Activated CD4-positive, alpha-beta T cell treated with anti-CD3 and anti-CD28 coated beads, Interleukin-2, amount 10 ng/mL, durations not matched to agents 24 days and 14 days (primary cell): ENCODE measurements around the gene MID1IP1. TPM values are rescaled to one million over a fixed set of nuclear protein-coding genes. Genes with fewer than 3 reads are reported as not detected.
A peak's percentile ranks its signal among the peaks of the same experiment; 100 is the strongest.

Experiments used
- DNase-seq: peaks from one replicate; pipeline ENCODE4 v3.0.0; 2022
- H3K27ac Mint-ChIP-seq: one replicate; pipeline ENCODE4 v1.8.0; 2022; ENCODE audit warnings: mild to moderate bottlenecking, mixed read lengths
- H3K27me3 Mint-ChIP-seq: one replicate; pipeline ENCODE4 v1.8.0; 2022; ENCODE audit warnings: mixed read lengths
- H3K36me3 Mint-ChIP-seq: one replicate; pipeline ENCODE4 v1.8.0; 2022; ENCODE audit warnings: low read depth, mild to moderate bottlenecking, mixed read lengths
- H3K4me1 Mint-ChIP-seq: one replicate; pipeline ENCODE4 v1.8.0; 2021; ENCODE audit warnings: mixed read lengths
- H3K4me3 Mint-ChIP-seq: one replicate; pipeline ENCODE4 v1.8.0; 2022; ENCODE audit warnings: mild to moderate bottlenecking, moderate library complexity, mixed read lengths
- H3K9me3 Mint-ChIP-seq: one replicate; pipeline ENCODE4 v1.8.0; 2021; ENCODE audit warnings: mixed read lengths
- intact Hi-C: fragments of 100-400 bp; cut with micrococcal nuclease; formaldehyde crosslinking; loops from one replicate; pipeline ENCODE4 v1.15.1; 2023
- total RNA-seq: library from RNA; stranded (reverse); gene quantifications from 2 replicates; pipeline ENCODE4 v1.2.3, GENCODE V29; 2022

The MID1IP1 gene
- total RNA-seq, 1 donor from 2014 or later, result 108 TPM

DNA sequence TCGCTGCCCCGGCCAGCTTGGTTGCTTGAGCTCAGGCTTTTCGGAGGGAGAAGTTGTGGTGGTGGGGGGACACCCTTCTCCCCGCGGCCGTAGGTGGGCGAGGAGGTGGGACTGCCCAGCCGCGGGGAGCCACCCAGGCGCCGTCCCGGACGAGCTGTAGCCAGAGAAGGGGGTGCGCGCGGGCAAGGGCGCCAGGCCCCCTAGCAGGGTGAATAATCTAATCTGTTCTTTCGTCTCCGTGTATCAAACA is 3.1 kb downstream of the MID1IP1 start:
- Mint-ChIP-seq H3K4me3 (peak overlapping the region; percentile 96), H3K4me1 (peaks cover 16% of the 10 kb centered on the region), H3K27me3 (no peaks in the 10 kb centered on the region), H3K9me3 (no peaks in the 10 kb centered on the region), H3K36me3 (peaks cover 46% of the 10 kb centered on the region), H3K27ac (peak overlapping the region; percentile 99)
- DNase-seq, result no peak
- intact Hi-C loops, result loop anchor here (1.0 to 10.0 kb wide), 9 partner anchors 180 to 1930 kb away; partner anchors contain the start of genes BCOR, CXorf38 and MED14

DNA sequence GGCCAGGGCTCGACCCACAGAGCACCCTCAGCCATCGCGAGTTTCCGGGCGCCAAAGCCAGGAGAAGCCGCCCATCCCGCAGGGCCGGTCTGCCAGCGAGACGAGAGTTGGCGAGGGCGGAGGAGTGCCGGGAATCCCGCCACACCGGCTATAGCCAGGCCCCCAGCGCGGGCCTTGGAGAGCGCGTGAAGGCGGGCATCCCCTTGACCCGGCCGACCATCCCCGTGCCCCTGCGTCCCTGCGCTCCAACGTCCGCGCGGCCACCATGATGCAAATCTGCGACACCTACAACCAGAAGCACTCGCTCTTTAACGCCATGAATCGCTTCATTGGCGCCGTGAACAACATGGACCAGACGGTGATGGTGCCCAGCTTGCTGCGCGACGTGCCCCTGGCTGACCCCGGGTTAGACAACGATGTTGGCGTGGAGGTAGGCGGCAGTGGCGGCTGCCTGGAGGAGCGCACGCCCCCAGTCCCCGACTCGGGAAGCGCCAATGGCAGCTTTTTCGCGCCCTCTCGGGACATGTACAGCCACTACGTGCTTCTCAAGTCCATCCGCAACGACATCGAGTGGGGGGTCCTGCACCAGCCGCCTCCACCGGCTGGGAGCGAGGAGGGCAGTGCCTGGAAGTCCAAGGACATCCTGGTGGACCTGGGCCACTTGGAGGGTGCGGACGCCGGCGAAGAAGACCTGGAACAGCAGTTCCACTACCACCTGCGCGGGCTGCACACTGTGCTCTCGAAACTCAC is 3.6 kb downstream of the MID1IP1 start:
- Mint-ChIP-seq H3K36me3 (peaks cover 48% of the 10 kb centered on the region), H3K27me3 (no peaks in the 10 kb centered on the region), H3K4me1 (peaks cover 20% of the 10 kb centered on the region), H3K27ac (peak overlapping the region; percentile 99), H3K9me3 (no peaks in the 10 kb centered on the region), H3K4me3 (peak overlapping the region; percentile 96)
- DNase-seq, result peak; percentile 76
- intact Hi-C loops, result loop anchor here (1.0 to 10.0 kb wide), 10 partner anchors 180 to 1930 kb away; partner anchors contain the start of genes BCOR, CXorf38 and MED14

DNA sequence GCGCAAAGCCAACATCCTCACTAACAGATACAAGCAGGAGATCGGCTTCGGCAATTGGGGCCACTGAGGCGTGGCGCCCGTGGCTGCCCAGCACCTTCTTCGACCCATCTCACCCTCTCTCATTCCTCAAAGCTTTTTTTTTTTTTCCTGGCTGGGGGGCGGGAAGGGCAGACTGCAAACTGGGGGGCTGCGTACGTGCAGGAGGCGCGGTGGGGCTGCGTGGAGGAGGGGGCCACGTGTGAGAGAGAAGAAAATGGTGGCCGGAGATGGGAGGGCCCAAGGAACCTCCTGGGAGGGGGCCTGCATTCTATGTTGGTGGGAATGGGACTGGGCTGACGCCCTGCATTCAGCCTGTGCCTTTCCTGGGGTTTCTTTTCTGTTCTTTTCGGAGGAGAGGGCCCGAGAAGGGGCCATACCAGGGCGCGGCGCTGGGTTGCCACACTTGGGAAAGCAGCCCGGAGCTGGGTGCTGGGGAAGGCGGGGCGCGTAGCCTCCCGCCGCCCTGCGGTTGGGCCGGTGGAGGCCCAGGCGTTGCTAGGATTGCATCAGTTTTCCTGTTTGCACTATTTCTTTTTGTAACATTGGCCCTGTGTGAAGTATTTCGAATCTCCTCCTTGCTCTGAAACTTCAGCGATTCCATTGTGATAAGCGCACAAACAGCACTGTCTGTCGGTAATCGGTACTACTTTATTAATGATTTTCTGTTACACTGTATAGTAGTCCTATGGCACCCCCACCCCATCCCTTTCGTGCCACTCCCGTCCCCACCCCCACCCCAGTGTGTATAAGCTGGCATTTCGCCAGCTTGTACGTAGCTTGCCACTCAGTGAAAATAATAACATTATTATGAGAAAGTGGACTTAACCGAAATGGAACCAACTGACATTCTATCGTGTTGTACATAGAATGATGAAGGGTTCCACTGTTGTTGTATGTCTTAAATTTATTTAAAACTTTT is 4.5 kb downstream of the MID1IP1 start:
- peak overlapping the region; percentile 99 for H3K27ac Mint-ChIP-seq
- peaks cover 46% of the 10 kb centered on the region for H3K36me3 Mint-ChIP-seq
- intact Hi-C loops, result loop anchor here (5.0 to 10.0 kb wide), 5 partner anchors 179 to 1929 kb away; partner anchors contain the start of genes BCOR and MED14
- H3K27me3 Mint-ChIP-seq, result no peaks in the 10 kb centered on the region
- H3K9me3 Mint-ChIP-seq, result no peaks in the 10 kb centered on the region
- H3K4me1 Mint-ChIP-seq, result peaks cover 21% of the 10 kb centered on the region
- H3K4me3 Mint-ChIP-seq, result peak overlapping the region; percentile 96
- DNase-seq, result peak; percentile 90

DNA sequence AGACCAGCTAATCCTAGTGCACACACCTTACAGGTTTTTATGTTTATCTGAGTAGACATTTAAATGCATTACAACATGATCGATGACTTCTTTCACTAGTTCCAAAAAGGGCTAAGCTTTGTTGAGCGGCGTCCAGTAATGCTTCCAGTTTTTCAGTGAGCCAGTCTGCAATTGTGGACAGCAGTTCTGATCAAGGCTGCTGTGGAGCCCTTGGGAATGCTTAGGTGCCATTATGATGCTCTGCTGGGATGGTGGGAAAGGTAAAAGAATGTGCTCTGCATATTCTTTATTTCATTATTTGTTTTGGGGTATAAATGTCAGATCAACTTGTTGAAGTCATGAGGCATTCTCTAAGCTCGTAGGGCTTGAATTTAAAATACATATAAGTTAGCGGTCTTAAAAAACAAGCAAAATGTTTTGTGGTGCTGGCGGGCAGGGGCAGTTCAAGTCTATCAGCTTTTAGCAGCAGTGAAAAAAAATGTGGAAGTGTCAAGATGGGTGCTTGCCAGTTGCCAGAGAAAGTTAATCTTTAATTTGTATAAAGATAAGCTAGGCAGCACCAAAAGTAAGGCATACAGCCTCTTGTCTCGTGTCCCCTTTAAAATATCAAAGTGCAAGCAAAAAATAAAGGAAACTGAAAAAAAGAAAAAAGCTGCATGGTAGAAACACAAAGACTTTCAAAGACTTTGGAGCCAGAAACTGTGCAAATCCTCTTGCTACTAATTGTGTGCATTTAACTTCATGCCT is 5.8 kb downstream of the MID1IP1 start:
- peak overlapping the region; percentile 93 for H3K27ac Mint-ChIP-seq

DNA sequence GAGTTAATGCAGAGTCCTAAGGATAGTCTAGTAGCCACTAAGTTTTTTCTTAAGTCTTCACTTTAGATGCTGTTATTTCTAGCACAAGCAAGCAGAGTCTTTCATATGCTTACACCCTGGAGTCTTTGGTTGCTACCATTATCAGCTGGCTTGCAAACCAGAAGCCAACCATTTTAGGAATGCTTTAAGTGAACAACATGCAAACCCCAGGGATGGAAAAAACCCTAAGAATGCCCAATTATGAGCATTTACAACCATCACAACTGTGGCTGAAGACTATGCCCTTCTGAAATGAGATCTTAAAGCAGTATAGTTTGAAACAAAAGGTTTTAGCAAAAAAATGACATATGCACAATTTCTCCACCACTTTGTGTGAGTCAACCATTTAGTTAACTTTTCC is 6.6 kb downstream of the MID1IP1 start:
- H3K9me3 Mint-ChIP-seq, result no peaks in the 10 kb centered on the region
- peak overlapping the region; percentile 76 for H3K27ac Mint-ChIP-seq
- H3K27me3 Mint-ChIP-seq, result no peaks in the 10 kb centered on the region
- DNase-seq, result peak; percentile 56
- peaks cover 25% of the 10 kb centered on the region for H3K4me1 Mint-ChIP-seq
- peak overlapping the region; percentile 66 for H3K4me3 Mint-ChIP-seq
- intact Hi-C loops, result loop anchor here (5.0 to 10.0 kb wide), 5 partner anchors 177 to 1927 kb away; partner anchors contain the start of genes BCOR and MED14
- H3K36me3 Mint-ChIP-seq, result peaks cover 40% of the 10 kb centered on the region

More for the DNA sequence above, 5.8 kb downstream of the MID1IP1 start:
- Mint-ChIP-seq H3K4me3 (peak overlapping the region; percentile 96), H3K4me1 (peaks cover 25% of the 10 kb centered on the region), H3K9me3 (no peaks in the 10 kb centered on the region), H3K36me3 (peaks cover 43% of the 10 kb centered on the region), H3K27me3 (no peaks in the 10 kb centered on the region)
- intact Hi-C loops, result loop anchor here (5.0 to 10.0 kb wide), 5 partner anchors 178 to 1928 kb away; partner anchors contain the start of genes BCOR and MED14
- peak; percentile 55 for DNase-seq

DNA sequence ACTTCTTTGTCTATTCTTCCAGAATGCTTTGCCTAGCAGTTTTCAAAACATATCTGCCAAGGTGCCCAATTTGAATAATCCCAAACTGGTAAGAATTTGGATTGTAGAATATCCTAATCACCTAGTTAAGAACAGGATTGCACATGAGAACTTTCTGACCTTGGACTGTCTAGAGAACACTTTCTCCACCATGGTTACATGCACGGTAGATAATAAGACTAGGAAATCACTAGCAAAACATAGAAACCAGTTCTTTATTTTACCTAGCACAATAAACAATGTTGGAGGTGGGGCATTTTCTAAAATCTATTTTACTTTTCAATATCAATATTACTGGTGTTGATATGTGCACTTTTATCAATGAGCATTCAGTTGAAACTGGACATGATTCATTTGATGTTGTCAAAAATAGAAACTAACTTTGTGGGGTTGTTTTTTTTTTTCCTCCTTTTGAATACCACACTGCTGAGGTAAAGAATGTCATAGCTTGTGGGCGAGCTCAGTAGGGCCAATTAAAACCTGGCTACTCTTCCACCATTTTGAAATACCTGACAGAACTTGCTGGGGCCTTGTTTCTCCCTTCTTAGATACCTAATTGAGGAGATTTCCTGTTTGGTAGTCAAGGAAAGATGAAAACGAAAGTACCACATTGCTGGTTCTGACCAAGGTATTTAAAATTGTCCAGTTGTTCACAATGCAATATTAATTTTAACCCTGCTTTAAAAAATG is 10.4 kb downstream of the MID1IP1 start:
- H3K9me3 Mint-ChIP-seq, result no peaks in the 10 kb centered on the region
- H3K36me3 Mint-ChIP-seq, result peaks cover 15% of the 10 kb centered on the region
- peak overlapping the region; percentile 74 for H3K4me3 Mint-ChIP-seq
- H3K4me1 Mint-ChIP-seq, result peaks cover 33% of the 10 kb centered on the region
- intact Hi-C loops, result loop anchor here (1.0 kb wide), 1 partner anchor 10 kb away; the partner anchor contains the start of gene MID1IP1
- peak overlapping the region; percentile 94 for H3K27ac Mint-ChIP-seq
- no peaks in the 10 kb centered on the region for H3K27me3 Mint-ChIP-seq
- DNase-seq, result peak; percentile 70

DNA sequence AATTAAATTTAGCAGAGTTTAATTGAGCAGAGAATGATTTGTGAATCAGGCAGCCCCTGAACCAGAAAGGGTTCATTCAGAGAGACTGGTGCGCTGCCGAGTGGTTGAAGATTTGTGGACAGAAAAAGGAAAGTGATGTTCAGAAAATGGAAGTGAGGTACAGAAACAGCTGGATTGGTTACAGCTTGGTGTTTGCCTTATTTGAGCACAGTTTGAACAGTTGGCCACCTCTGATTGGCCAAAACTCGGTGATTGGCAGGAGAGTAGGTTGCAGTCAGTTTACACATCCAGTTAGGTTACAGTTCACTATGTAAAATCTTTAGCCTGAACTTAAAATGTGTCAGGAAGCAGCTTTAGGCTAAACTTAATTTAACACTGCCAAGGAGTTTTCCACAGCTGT is 14.9 kb downstream of the MID1IP1 start:
- intact Hi-C loops, result loop anchor here (1.0 to 5.0 kb wide), 2 partner anchors 15 to 41 kb away; partner anchors contain the start of gene MID1IP1
- peak; percentile 82 for DNase-seq
- Mint-ChIP-seq H3K36me3 (peaks cover 6% of the 10 kb centered on the region), H3K27ac (no peak overlapping the region), H3K27me3 (no peaks in the 10 kb centered on the region), H3K4me1 (peaks cover 18% of the 10 kb centered on the region), H3K9me3 (peaks cover 7% of the 10 kb centered on the region), H3K4me3 (peak overlapping the region; percentile 45)

DNA sequence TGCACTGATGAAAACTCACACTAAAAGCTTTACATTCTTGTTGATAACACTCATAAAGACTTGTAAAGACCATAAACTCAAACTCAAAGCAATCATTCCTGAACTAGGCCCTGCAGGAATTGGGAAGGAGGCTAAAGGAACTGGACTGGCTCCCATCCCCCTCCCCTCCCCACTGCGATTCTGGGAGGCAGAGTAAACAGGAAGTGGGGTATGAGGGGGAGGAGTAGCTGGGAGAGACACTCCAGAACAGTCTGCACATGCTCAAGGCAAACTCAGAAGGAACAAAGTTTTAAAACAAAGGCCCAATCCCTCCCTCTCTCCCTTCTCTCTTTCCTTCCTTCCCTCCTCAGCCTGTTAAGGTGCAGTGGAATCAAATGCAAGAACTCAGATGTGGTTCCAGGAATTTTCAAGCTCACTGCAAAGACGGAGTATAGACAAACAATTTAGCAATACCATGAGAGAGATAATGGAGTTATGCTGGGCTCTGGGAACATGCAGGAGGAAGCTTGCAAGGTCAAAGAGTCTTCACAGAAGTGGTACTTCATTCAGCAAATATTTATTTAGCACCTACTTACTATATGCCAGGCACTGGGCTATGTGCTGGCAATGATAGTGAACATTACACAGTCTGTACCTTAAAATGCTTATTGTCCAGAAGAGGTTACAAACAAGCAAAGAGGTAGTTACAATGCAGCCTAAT is 15.9 kb downstream of the MID1IP1 start:
- H3K27ac Mint-ChIP-seq, result no peak overlapping the region
- DNase-seq, result peak; percentile 72
- H3K27me3 Mint-ChIP-seq, result no peaks in the 10 kb centered on the region
- no peak overlapping the region for H3K4me3 Mint-ChIP-seq
- intact Hi-C loops, result loop anchor here (5.0 kb wide), 1 partner anchor 40 kb away; no protein-coding TSS in a partner anchor
- peaks cover 9% of the 10 kb centered on the region for H3K9me3 Mint-ChIP-seq
- peaks cover 4% of the 10 kb centered on the region for H3K36me3 Mint-ChIP-seq
- H3K4me1 Mint-ChIP-seq, result peaks cover 9% of the 10 kb centered on the region

DNA sequence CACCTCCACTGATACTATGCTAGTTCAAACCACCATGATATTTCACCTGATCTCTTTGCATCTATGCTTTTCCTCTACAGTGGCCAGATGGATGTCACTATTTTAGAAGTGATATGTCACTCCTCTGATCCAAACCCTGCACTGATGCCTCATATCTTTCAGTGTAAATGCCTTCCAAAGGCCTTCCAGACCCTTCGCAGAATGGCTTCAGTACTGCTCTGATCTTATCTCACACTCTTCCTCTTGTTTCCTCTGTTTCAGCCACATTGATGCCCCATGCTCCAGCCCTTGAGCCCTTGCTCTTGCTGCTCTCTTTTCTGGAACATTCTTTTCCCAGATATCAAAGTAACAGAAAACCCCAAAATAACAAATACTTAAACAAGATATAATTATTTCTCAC is 17.9 kb downstream of the MID1IP1 start:
- Mint-ChIP-seq H3K4me3 (no peak overlapping the region), H3K27ac (no peak overlapping the region), H3K36me3 (peaks cover 1% of the 10 kb centered on the region), H3K27me3 (no peaks in the 10 kb centered on the region), H3K4me1 (peaks cover 8% of the 10 kb centered on the region), H3K9me3 (peaks cover 9% of the 10 kb centered on the region)
- intact Hi-C loops, result loop anchor here (5.0 kb wide), 1 partner anchor 38 kb away; no protein-coding TSS in a partner anchor
- no peak for DNase-seq

DNA sequence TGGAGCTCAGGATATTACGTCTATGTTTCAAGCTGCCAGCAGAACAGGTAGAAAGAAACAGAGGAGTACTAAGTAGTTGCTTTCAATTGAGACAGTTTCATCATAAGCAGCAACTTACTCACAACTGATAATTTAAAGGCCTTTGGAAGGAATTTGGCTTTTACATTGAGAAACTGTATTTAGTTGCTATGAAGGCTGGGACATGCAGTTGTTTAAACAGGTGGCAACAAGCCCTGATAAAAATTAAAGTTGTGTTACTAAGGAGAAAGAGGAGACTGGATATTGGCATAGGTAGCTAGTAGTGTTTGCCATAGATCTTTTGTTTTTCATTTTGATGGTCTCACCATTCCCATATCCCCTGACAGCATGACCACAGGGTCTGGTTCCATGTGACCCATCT is 18.4 kb downstream of the MID1IP1 start:
- no peak overlapping the region for H3K27ac Mint-ChIP-seq
- H3K36me3 Mint-ChIP-seq, result peaks cover 1% of the 10 kb centered on the region
- no peak overlapping the region for H3K4me3 Mint-ChIP-seq
- DNase-seq, result no peak
- peaks cover 8% of the 10 kb centered on the region for H3K4me1 Mint-ChIP-seq
- H3K27me3 Mint-ChIP-seq, result no peaks in the 10 kb centered on the region
- H3K9me3 Mint-ChIP-seq, result peaks cover 9% of the 10 kb centered on the region
- intact Hi-C loops, result loop anchor here (5.0 kb wide), 1 partner anchor 38 kb away; no protein-coding TSS in a partner anchor

DNA sequence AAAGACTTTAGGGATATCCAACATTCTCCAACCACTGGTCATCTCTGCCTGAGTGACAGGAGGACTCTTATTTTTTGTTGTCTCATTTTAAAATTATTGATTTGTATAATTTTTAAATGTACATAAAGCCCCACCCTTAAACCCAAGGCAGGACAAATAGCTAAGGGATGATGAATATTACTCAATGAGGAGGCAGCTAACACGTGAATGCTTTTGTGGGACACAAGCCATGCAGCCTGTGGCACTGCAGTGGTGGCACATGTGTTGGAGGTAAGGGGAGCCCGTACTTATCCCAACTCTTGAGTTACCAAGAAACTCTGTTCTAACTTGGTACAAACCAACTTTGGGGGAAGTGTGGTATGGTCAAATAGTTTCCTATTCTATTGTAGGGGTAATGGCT is 19.5 kb downstream of the MID1IP1 start:
- Mint-ChIP-seq H3K36me3 (peaks cover 1% of the 10 kb centered on the region), H3K27me3 (no peaks in the 10 kb centered on the region), H3K9me3 (peaks cover 9% of the 10 kb centered on the region), H3K4me1 (peaks cover 4% of the 10 kb centered on the region), H3K27ac (no peak overlapping the region), H3K4me3 (no peak overlapping the region)
- intact Hi-C loops, result no loop called here
- no peak for DNase-seq

DNA sequence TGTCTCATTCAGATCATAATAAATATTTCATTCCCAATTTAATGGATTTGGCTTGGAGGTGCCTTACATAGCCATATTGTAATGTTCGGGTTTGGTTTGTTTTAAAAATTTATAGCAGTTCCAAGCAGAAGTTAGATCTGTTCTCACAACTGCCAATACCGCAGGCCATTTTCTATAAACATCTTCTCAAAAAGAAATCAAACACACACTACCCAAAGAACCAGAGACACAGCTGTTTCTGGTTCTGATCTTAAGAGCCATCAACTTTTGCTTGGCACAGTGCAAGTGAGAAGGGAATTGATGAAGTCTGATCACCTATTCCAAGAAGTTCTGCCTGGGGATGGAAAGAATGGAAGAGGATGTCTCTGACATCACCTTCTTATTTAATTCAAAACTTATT is 22.9 kb downstream of the MID1IP1 start:
- Mint-ChIP-seq H3K4me3 (no peak overlapping the region), H3K27me3 (no peaks in the 10 kb centered on the region), H3K36me3 (no peaks in the 10 kb centered on the region), H3K4me1 (no peaks in the 10 kb centered on the region), H3K9me3 (peaks cover 4% of the 10 kb centered on the region), H3K27ac (no peak overlapping the region)
- no peak for DNase-seq
- intact Hi-C loops, result no loop called here
